ENCODE results near the gene HMCN1.

- TF ChIP-seq CTCF (IDR thresholded peaks at IDR 0.05; ENCODE audit: low read length) = no peak
- no peak for TF ChIP-seq EZH2 (IDR thresholded peaks at IDR 0.05; ENCODE audit: borderline replicate concordance, low read length)
Measured at GRCh38 chr1:185825556-185825955, 91.4 kb downstream of the HMCN1 start.
